ENCODE measurements around the gene BOC. TPM values are rescaled to one million over a fixed set of nuclear protein-coding genes. Genes with fewer than 3 reads are reported as not detected.

BOC gene
- total RNA-seq, 1 experiment from 2014 or later: 3.5 TPM

DNA sequence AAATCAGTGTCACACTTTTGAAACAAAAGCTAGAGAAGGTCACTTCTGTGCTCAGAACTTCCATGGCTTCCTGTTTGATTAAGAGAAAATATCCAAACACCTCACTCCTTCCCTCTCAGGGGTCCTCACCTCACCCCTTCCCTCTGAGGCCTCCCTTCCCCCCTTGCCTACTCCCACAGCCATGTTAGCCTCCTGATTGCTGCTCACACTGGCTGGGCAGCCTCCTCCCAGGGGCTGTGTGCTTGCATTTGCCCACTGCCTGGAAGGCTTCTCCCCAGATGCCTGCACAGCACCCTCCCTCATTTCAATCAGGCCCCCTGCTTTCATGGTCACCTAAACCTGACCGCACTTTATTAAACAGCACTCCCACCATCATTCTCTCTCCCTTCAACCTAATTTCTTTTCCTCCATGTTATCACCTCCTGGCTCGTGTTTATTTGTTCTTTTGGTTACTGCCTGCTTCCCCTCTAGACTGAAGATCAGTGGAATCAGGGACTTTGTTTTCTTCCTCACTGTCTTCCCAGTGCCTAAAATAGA lies 10.4 kb downstream of the BOC start:
- no peak overlapping the region for H2BK5ac ChIP-seq (ENCODE audit: insufficient read length, low read length)
- H2BK120ac ChIP-seq (ENCODE audit: low read depth, low read length, poor library complexity, severe bottlenecking): no peak overlapping the region
- no CpG with 5 or more reads among the region's 2 CpGs for WGBS (ENCODE audit: extremely low coverage, insufficient read length, low lambda C conversion rate)
- no peak overlapping the region for H2BK20ac ChIP-seq (ENCODE audit: low read depth, low read length, poor library complexity, severe bottlenecking)
- no peaks in the 10 kb centered on the region; the same call in none of the 2 replicates for H3K27me3 Mint-ChIP-seq (ENCODE audit: low read depth)
- H3K9me3 Mint-ChIP-seq: no peaks in the 10 kb centered on the region
- H3K9ac ChIP-seq (ENCODE audit: extremely low read depth, insufficient read length, low read length): no peak overlapping the region
- no peak overlapping the region for H2BK15ac ChIP-seq (ENCODE audit: low read depth, low read length)
- no peak overlapping the region for H3K4ac ChIP-seq (ENCODE audit: low read depth, low read length)
- peaks cover 0 to 18% (median 5%) of the 10 kb centered on the region in 3 experiments; a peak in 4 of 7 replicates for H3K36me3 Mint-ChIP-seq (ENCODE audit: insufficient read depth in 1 of 3, low read depth in 3 of 3)
- DNase-seq: no peak
- no peaks in the 10 kb centered on the region for H4K20me1 ChIP-seq (ENCODE audit: control insufficient read depth, insufficient read depth, insufficient read length)
- no peak overlapping the region for H2AFZ ChIP-seq (ENCODE audit: low read length)
- H4K91ac ChIP-seq (ENCODE audit: insufficient read length, low read depth, low read length): no peak overlapping the region
- H3K4me3 Mint-ChIP-seq: no peak overlapping the region
- no peak overlapping the region for H3K14ac ChIP-seq (ENCODE audit: insufficient read depth, low read length)
- peaks cover 34 to 39% of the 10 kb centered on the region in 2 experiments for H3K4me1 Mint-ChIP-seq
- no peak overlapping the region for H3K56ac ChIP-seq (ENCODE audit: insufficient read length, low read depth, low read length)
- no peak overlapping the region for H3K27ac ChIP-seq (ENCODE audit: insufficient read length, low read depth, low read length)
- no peak overlapping the region for H2BK12ac ChIP-seq (ENCODE audit: insufficient read length, low read depth, low read length)
- no peaks in the 10 kb centered on the region for H3K79me2 ChIP-seq (ENCODE audit: insufficient read depth, low read length)
- H2AK5ac ChIP-seq (ENCODE audit: insufficient read length, low read length): no peak overlapping the region
- no peaks in the 10 kb centered on the region for H3K27me3 ChIP-seq (ENCODE audit: insufficient read depth, low read length)
- H3K18ac ChIP-seq (ENCODE audit: insufficient read length, low read depth, low read length): no peak overlapping the region
- H4K8ac ChIP-seq (replicated peaks; ENCODE audit: insufficient read length, low read depth, low read length): no peak overlapping the region
- H3K4me2 ChIP-seq (ENCODE audit: insufficient read depth, insufficient read length, low read length): no peak overlapping the region
- H3T11ph ChIP-seq (ENCODE audit: low read length): no peak overlapping the region
- no peak overlapping the region for H4K5ac ChIP-seq (ENCODE audit: insufficient read length, low read depth, low read length)
- peak overlapping the region in 1 of 3 experiments; percentile 45; a peak in 4 of 7 replicates for H3K27ac Mint-ChIP-seq
- TF ChIP-seq, protein P1, sequence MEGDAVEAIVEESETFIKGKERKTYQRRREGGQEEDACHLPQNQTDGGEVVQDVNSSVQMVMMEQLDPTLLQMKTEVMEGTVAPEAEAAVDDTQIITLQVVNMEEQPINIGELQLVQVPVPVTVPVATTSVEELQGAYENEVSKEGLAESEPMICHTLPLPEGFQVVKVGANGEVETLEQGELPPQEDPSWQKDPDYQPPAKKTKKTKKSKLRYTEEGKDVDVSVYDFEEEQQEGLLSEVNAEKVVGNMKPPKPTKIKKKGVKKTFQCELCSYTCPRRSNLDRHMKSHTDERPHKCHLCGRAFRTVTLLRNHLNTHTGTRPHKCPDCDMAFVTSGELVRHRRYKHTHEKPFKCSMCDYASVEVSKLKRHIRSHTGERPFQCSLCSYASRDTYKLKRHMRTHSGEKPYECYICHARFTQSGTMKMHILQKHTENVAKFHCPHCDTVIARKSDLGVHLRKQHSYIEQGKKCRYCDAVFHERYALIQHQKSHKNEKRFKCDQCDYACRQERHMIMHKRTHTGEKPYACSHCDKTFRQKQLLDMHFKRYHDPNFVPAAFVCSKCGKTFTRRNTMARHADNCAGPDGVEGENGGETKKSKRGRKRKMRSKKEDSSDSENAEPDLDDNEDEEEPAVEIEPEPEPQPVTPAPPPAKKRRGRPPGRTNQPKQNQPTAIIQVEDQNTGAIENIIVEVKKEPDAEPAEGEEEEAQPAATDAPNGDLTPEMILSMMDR (conservative IDR thresholded peaks at IDR 0.05): no peak
- H3K79me1 ChIP-seq (ENCODE audit: insufficient read depth, low read depth, low read length, poor library complexity, severe bottlenecking): no peaks in the 10 kb centered on the region
- H3K23me2 ChIP-seq (ENCODE audit: insufficient read length, low read depth, low read length, poor library complexity, severe bottlenecking): no peaks in the 10 kb centered on the region
- H3K4me1 ChIP-seq (ENCODE audit: insufficient read depth, low read length): peaks cover 3% of the 10 kb centered on the region; the same call in 1 of the 2 replicates
- no peak overlapping the region for H3K23ac ChIP-seq (ENCODE audit: insufficient read length, low read depth, low read length)
- no peaks in the 10 kb centered on the region for H3K9me3 ChIP-seq (ENCODE audit: control insufficient read depth, low read depth, low read length)
